H9 (cell line): ENCODE measurements around the gene DACH1. TPM values are rescaled to one million over a fixed set of nuclear protein-coding genes. Genes with fewer than 3 reads are reported as not detected.

Experiments used
- DNase-seq: peaks from one replicate; pipeline ENCODE4 v3.0.0-alpha.2; 2017
- H2AFZ ChIP-seq: one replicate; pipeline ENCODE4 v1.6.1; 2013; ENCODE audit warnings: mild to moderate bottlenecking, low read length, control low read depth, moderate library complexity
- H2AK5ac ChIP-seq: 2 replicates; pipeline ENCODE4 v1.6.1; 2013; ENCODE audit warnings: low read length, control low read depth, mixed read lengths; ENCODE audit not compliant: insufficient read length
- H2BK120ac ChIP-seq: one replicate; pipeline ENCODE4 v1.6.1; 2013; ENCODE audit warnings: low read depth, mild to moderate bottlenecking, low read length, control low read depth, inconsistent platforms; ENCODE audit not compliant: poor library complexity, severe bottlenecking
- H2BK12ac ChIP-seq: 2 replicates; pipeline ENCODE4 v1.6.1; 2013; ENCODE audit warnings: low read length, control low read depth, mixed read lengths, low read depth; ENCODE audit not compliant: insufficient read length
- H2BK15ac ChIP-seq: 2 replicates; pipeline ENCODE4 v1.6.1; 2013; ENCODE audit warnings: low read depth, low read length, control low read depth
- H2BK20ac ChIP-seq: one replicate; pipeline ENCODE4 v1.6.1; 2013; ENCODE audit warnings: low read depth, mild to moderate bottlenecking, low read length, control low read depth, inconsistent platforms; ENCODE audit not compliant: poor library complexity, severe bottlenecking
- H2BK5ac ChIP-seq: 2 replicates; pipeline ENCODE4 v1.6.1; 2013; ENCODE audit warnings: low read length, control low read depth, mixed read lengths; ENCODE audit not compliant: insufficient read length
- H3K14ac ChIP-seq: 2 replicates; pipeline ENCODE4 v1.6.1; 2013; ENCODE audit warnings: low read length, control low read depth; ENCODE audit not compliant: insufficient read depth
- H3K18ac ChIP-seq: 2 replicates; pipeline ENCODE4 v1.6.1; 2013; ENCODE audit warnings: low read depth, mild to moderate bottlenecking, mixed read lengths, low read length, control low read depth; ENCODE audit not compliant: insufficient read length
- H3K23ac ChIP-seq: 2 replicates; pipeline ENCODE4 v1.6.1; 2013; ENCODE audit warnings: low read length, control low read depth, mixed read lengths, low read depth; ENCODE audit not compliant: insufficient read length
- H3K23me2 ChIP-seq: 2 replicates; pipeline ENCODE4 v1.6.1; 2013; ENCODE audit warnings: low read depth, mild to moderate bottlenecking, mixed read lengths, low read length, control low read depth; ENCODE audit not compliant: insufficient read length, poor library complexity, severe bottlenecking
- H3K27ac ChIP-seq: 2 replicates; pipeline ENCODE4 v1.5.1; 2013; ENCODE audit warnings: low read length, control low read depth, mixed read lengths, low read depth; ENCODE audit not compliant: insufficient read length
- H3K27me3 ChIP-seq: 2 replicates; pipeline ENCODE4 v1.6.1; 2013; ENCODE audit warnings: low read length, control low read depth, inconsistent platforms; ENCODE audit not compliant: insufficient read depth
- H3K4ac ChIP-seq: 2 replicates; pipeline ENCODE4 v1.6.1; 2013; ENCODE audit warnings: low read depth, mild to moderate bottlenecking, control low read depth, inconsistent platforms, low read length, moderate library complexity
- H3K4me1 ChIP-seq: 2 replicates; pipeline ENCODE4 v1.6.1; 2013; ENCODE audit warnings: low read length, control low read depth, inconsistent platforms; ENCODE audit not compliant: insufficient read depth
- H3K4me2 ChIP-seq: 2 replicates; pipeline ENCODE4 v1.6.1; 2013; ENCODE audit warnings: low read length, control low read depth, mixed read lengths; ENCODE audit not compliant: insufficient read length, insufficient read depth
- H3K56ac ChIP-seq: 2 replicates; pipeline ENCODE4 v1.6.1; 2013; ENCODE audit warnings: low read depth, mild to moderate bottlenecking, mixed read lengths, low read length, control low read depth; ENCODE audit not compliant: insufficient read length
- H3K79me1 ChIP-seq: 2 replicates; pipeline ENCODE4 v1.6.1; 2013; ENCODE audit warnings: low read depth, mild to moderate bottlenecking, moderate library complexity, low read length, control low read depth, inconsistent platforms; ENCODE audit not compliant: insufficient read depth, poor library complexity, severe bottlenecking
- H3K79me2 ChIP-seq: 2 replicates; pipeline ENCODE4 v1.6.1; 2013; ENCODE audit warnings: low read length, control low read depth, inconsistent platforms; ENCODE audit not compliant: insufficient read depth
- H3K9ac ChIP-seq: 2 replicates; pipeline ENCODE4 v1.6.1; 2013; ENCODE audit warnings: low read length, control low read depth, mixed read lengths; ENCODE audit not compliant: insufficient read length; ENCODE audit errors: extremely low read depth
- H3K9me3 ChIP-seq: one replicate; pipeline ENCODE4 v1.6.1; 2013; ENCODE audit warnings: low read depth, low read length, inconsistent platforms; ENCODE audit not compliant: control insufficient read depth
- H3T11ph ChIP-seq: one replicate; pipeline ENCODE4 v1.6.1; 2013; ENCODE audit warnings: mild to moderate bottlenecking, low read length, control low read depth, inconsistent platforms
- H4K20me1 ChIP-seq: one replicate; pipeline ENCODE4 v1.6.1; 2013; ENCODE audit not compliant: control insufficient read depth, insufficient read length, insufficient read depth
- H4K5ac ChIP-seq: 2 replicates; pipeline ENCODE4 v1.6.1; 2013; ENCODE audit warnings: low read depth, mild to moderate bottlenecking, mixed read lengths, low read length, control low read depth; ENCODE audit not compliant: insufficient read length
- H4K8ac ChIP-seq: replicated peaks from 2 replicates; pipeline ENCODE4 v1.6.1; 2013; ENCODE audit warnings: low read length, control low read depth, mixed read lengths, low read depth; ENCODE audit not compliant: insufficient read length
- H4K91ac ChIP-seq: 2 replicates; pipeline ENCODE4 v1.6.1; 2013; ENCODE audit warnings: low read depth, mild to moderate bottlenecking, moderate library complexity, mixed read lengths, low read length, control low read depth; ENCODE audit not compliant: insufficient read length
- H3K27ac Mint-ChIP-seq, 3 experiments: 2 replicates in 2 of 3; 3 replicates in 1 of 3; pipeline ENCODE4 v1.8.0; 2020 to 2021; ENCODE audit warnings: mixed read lengths in 3 of 3, mild to moderate bottlenecking in 1 of 3, moderate library complexity in 1 of 3
- H3K27me3 Mint-ChIP-seq: 2 replicates; pipeline ENCODE4 v1.8.0; 2021; ENCODE audit warnings: low read depth, mild to moderate bottlenecking, moderate library complexity, mixed read lengths
- H3K36me3 Mint-ChIP-seq, 3 experiments: 2 replicates in 2 of 3; 3 replicates in 1 of 3; pipeline ENCODE4 v1.8.0; 2020 to 2021; ENCODE audit warnings: low read depth in 3 of 3, mixed read lengths in 3 of 3; ENCODE audit not compliant: insufficient read depth in 1 of 3
- H3K4me1 Mint-ChIP-seq, 2 experiments: 2 replicates each; pipeline ENCODE4 v1.8.0; 2020; ENCODE audit warnings: mixed read lengths in 2 of 2
- H3K4me3 Mint-ChIP-seq, 2 experiments: 2 replicates in 1 of 2; 3 replicates in 1 of 2; pipeline ENCODE4 v1.8.0; 2020 to 2021; ENCODE audit warnings: mild to moderate bottlenecking in 2 of 2, mixed read lengths in 2 of 2, moderate library complexity in 1 of 2
- H3K9me3 Mint-ChIP-seq, 2 experiments: 2 replicates in 1 of 2; 3 replicates in 1 of 2; pipeline ENCODE4 v1.8.0; 2020; ENCODE audit warnings: mild to moderate bottlenecking in 2 of 2, mixed read lengths in 2 of 2, moderate library complexity in 1 of 2
- CTCF ChIP-seq: fragments of 200-600 bp; sonication (generic); conservative IDR thresholded peaks from 3 replicates; pipeline ENCODE4 v1.8.0; 2021; ENCODE audit warnings: antibody characterized with exemption, mild to moderate bottlenecking
- WGBS: extraction: QIAGEN DNeasy Blood & Tissue Kit; methylation state at CpG from one replicate; pipeline ENCODE4 v1.1.7; 2013; ENCODE audit warnings: missing lambda C conversion rate, low lambda C conversion rate, mixed read lengths; ENCODE audit not compliant: insufficient read length; ENCODE audit errors: extremely low coverage; 5-methylcytosine and 5-hydroxymethylcytosine counted together
- long read RNA-seq: library from polyadenylated mRNA; unstranded; transcript quantifications from one replicate; pipeline ENCODE4 v2.0.0, GENCODE V29; 2020
- total RNA-seq: library from RNA; stranded (reverse); gene quantifications from 2 replicates; pipeline ENCODE4 v1.2.1, GENCODE V29; 2021

Gene DACH1
- 0.09 TPM in 1 of 2 replicates, not detected in the other for total RNA-seq
- long read RNA-seq = 0 reads

DNA sequence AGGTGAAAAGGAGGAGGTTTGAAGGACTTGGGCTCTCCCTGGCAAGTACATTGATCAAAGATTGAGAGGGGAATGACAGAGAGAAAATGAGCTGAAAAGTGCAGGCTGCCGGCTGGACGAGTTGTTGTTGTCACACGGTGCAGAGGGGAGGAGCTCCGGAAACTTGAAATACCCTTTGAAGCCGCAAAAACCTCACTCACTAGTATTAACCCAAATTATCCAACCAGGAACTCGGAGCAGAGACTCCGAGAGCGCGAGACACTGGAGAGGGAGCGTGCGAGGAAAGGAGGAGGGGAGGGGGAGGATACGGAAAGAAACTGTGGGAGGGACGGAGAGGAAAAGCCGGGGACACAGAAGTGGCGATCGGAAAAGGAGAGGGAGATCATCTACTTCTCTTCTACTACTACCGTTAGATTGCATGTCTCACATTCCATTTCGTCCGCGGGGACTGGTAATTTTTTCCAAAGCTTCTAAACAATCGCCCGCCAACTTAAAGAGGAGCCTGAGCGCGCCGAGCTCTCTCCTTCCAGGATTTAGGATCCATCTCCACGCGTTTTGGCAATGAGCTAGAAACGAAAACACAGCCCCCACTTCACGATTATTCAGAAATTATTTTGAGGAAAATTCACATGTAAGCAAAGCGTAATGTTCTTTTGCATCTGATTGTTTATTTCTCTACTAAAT lies at the start of gene DACH1:
DACH1 (minus strand) TSS at position 74 of the 684 bp plus-strand sequence.
- Histone ChIP-seq H3K79me1 (no peaks in the 10 kb centered on the region), H4K20me1 (no peaks in the 10 kb centered on the region), H3K23ac (no peak within 1 kb of the TSS), H3K27me3 (peaks cover 24% of the 10 kb centered on the region; the same call in 1 of the 2 replicates), H3K9ac (no peak within 1 kb of the TSS), H3K4me2 (peak within 1 kb of the TSS; percentile 96), H2BK12ac (no peak within 1 kb of the TSS), H2AK5ac (no peak within 1 kb of the TSS), H3K9me3 (no peaks in the 10 kb centered on the region), H2BK20ac (no peak within 1 kb of the TSS), H2BK15ac (no peak within 1 kb of the TSS), H3K27ac (no peak within 1 kb of the TSS), H2BK120ac (no peak within 1 kb of the TSS), H2AFZ (peak within 1 kb of the TSS; percentile 93), H3K4ac (no peak within 1 kb of the TSS), H3K18ac (no peak within 1 kb of the TSS), H2BK5ac (no peak within 1 kb of the TSS), H4K8ac (no peak within 1 kb of the TSS), H3K56ac (no peak within 1 kb of the TSS), H3T11ph (no peak within 1 kb of the TSS), H3K23me2 (peaks cover 37% of the 10 kb centered on the region), H4K91ac (no peak within 1 kb of the TSS), H3K14ac (no peak within 1 kb of the TSS; the same call in 1 of the 2 replicates), H3K4me1 (no peaks in the 10 kb centered on the region; the same call in 1 of the 2 replicates), H4K5ac (no peak within 1 kb of the TSS), H3K79me2 (no peaks in the 10 kb centered on the region)
- DNase-seq = peak; percentile 62
- H3K4me3 Mint-ChIP-seq = peak within 1 kb of the TSS; percentile 85 to 97
- H3K27me3 Mint-ChIP-seq = peaks cover 97% of the 10 kb centered on the region
- WGBS = no CpG with 5 or more reads among the region's 30 CpGs
- no peak for TF ChIP-seq CTCF
- no peaks in the 10 kb centered on the region for H3K36me3 Mint-ChIP-seq
- peaks cover 30 to 47% of the 10 kb centered on the region in 2 experiments for H3K4me1 Mint-ChIP-seq
- H3K9me3 Mint-ChIP-seq = no peaks in the 10 kb centered on the region
- no peak within 1 kb of the TSS; a peak in 1 of 7 replicates for H3K27ac Mint-ChIP-seq
